GM12801 (cell line): ENCODE data around the gene KNTC1.

Experiments
- TF ChIP-seq, protein P1 (sequence below): IDR thresholded peaks from one replicate; pipeline ENCODE4 v1.5.1; 2011; ENCODE audit warnings: control low read depth; ENCODE audit not compliant: insufficient read length; ENCODE audit errors: extremely low read depth

Gene KNTC1, protein sequence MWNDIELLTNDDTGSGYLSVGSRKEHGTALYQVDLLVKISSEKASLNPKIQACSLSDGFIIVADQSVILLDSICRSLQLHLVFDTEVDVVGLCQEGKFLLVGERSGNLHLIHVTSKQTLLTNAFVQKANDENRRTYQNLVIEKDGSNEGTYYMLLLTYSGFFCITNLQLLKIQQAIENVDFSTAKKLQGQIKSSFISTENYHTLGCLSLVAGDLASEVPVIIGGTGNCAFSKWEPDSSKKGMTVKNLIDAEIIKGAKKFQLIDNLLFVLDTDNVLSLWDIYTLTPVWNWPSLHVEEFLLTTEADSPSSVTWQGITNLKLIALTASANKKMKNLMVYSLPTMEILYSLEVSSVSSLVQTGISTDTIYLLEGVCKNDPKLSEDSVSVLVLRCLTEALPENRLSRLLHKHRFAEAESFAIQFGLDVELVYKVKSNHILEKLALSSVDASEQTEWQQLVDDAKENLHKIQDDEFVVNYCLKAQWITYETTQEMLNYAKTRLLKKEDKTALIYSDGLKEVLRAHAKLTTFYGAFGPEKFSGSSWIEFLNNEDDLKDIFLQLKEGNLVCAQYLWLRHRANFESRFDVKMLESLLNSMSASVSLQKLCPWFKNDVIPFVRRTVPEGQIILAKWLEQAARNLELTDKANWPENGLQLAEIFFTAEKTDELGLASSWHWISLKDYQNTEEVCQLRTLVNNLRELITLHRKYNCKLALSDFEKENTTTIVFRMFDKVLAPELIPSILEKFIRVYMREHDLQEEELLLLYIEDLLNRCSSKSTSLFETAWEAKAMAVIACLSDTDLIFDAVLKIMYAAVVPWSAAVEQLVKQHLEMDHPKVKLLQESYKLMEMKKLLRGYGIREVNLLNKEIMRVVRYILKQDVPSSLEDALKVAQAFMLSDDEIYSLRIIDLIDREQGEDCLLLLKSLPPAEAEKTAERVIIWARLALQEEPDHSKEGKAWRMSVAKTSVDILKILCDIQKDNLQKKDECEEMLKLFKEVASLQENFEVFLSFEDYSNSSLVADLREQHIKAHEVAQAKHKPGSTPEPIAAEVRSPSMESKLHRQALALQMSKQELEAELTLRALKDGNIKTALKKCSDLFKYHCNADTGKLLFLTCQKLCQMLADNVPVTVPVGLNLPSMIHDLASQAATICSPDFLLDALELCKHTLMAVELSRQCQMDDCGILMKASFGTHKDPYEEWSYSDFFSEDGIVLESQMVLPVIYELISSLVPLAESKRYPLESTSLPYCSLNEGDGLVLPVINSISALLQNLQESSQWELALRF (N-terminal part only)

DNA sequence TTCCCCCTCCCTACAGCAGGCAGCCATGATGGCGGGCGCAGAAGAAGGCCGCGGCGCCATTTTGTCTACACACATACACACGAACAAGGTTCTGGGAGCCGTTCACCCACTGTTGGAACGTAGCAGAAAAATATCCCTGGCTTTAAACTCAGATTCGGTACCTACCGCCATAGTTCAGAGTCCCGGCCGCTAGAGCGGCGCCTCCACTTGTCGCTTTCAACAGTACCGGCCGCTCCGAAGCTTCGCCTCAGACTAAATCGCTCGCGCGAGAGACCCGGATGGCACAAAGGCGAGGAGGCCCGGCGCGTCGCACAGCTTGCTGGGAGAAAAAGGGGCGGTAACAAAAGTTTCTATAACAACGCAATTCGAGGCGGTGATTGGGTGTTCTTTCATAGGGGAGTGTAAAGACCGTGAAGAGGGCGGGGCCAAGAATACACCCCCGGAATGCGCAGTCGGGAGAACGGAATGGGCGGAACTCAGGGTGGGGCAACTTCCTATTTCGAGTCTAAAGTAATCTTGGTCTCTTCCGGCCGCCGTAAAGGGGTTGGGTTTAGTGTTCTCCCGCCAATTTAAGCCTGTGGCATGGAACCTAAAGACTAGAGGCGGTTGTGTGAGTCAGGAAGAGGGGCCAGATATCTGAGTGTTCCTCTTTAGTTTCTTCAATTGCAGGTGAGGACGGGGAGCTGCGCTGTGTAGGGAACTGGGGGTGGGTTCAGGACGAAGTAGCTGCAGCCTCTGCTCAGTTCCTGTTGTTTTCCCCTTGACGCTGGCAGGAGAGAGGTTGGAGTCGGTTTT, at the start of gene KNTC1, which contains the start of gene RSRC2:
KNTC1 (plus strand) TSS at position 567 of the 795 bp plus-strand sequence. CDS start 2,815 bp downstream, outside the sequence.
RSRC2 (minus strand) TSS at position 254 of the 795 bp plus-strand sequence; CDS start at position 171, 83 bp downstream.
- TF ChIP-seq, protein P1, sequence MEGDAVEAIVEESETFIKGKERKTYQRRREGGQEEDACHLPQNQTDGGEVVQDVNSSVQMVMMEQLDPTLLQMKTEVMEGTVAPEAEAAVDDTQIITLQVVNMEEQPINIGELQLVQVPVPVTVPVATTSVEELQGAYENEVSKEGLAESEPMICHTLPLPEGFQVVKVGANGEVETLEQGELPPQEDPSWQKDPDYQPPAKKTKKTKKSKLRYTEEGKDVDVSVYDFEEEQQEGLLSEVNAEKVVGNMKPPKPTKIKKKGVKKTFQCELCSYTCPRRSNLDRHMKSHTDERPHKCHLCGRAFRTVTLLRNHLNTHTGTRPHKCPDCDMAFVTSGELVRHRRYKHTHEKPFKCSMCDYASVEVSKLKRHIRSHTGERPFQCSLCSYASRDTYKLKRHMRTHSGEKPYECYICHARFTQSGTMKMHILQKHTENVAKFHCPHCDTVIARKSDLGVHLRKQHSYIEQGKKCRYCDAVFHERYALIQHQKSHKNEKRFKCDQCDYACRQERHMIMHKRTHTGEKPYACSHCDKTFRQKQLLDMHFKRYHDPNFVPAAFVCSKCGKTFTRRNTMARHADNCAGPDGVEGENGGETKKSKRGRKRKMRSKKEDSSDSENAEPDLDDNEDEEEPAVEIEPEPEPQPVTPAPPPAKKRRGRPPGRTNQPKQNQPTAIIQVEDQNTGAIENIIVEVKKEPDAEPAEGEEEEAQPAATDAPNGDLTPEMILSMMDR: no peak

DNA sequence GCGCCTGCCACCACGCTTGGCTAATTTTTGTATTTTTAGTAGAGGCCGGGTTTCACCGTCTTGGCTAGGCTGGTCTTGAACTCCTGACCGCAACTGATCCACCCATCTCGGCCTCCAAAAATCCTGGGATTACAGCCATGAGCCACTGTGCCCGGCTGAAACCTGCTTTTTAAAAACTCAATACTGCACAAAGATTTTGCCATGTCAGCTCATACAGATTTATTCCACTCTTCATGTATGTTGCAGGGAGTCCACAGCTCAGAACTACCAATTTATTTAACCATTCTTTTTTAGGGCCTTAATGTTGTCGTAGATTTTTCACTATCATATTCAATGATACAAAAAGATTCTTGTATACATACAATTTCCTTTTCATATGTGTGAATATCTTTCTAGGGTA, 46.3 kb upstream of the KNTC1 start:
- TF ChIP-seq, protein P1: no peak

DNA sequence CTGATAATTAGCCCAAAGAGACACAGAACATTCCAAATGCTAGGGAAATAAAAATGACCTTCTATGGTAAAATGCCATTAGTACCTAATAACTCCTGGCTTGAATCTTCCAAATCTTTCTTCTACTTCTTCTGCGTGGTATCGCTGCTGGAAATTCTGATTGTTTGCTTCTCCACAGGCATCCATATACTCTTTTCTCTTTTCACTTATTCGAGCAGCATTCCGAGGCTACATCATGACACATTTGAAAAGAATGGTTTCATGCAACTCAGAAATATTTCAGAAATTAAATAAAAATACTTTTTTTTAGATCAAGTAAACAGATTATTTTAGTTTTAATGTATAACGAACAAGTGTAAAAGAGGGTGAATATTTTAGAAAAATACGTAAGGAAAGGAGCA, 45.2 kb upstream of the KNTC1 start:
- TF ChIP-seq, protein P1: no peak

GRCh38 chr12:122483969-122484368, 43.1 kb upstream of the KNTC1 start:
- TF ChIP-seq, protein P1: no peak

GRCh38 chr12:122486805-122487426, 40.1 kb upstream of the KNTC1 start:
- TF ChIP-seq, protein P1: no peak

DNA sequence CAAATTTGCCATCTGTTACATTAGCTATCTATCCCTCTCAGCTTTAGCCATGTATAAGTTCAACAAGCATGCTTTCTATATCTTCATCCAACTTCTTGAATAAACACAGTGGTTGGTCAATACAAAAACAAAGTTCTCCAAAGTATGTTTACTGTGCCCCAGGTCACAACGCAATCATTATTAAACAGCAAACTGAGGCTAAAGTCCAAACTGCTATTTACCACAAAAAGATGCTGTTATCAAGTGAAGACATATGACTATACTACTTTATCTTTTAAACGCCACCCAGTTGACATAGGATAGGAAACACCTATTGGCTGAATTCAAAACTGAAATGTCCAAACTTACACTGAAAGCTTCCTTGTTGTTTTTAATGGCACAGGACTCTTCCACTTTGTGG, 38.0 kb upstream of the KNTC1 start:
- TF ChIP-seq, protein P1: no peak
